GM12878 (cell line): Measurements from ENCODE around the gene UMPS. TPM values are rescaled to one million over a fixed set of nuclear protein-coding genes. Genes with fewer than 3 reads are reported as not detected.
A peak's percentile ranks its signal among the peaks of the same experiment; 100 is the strongest.

Experiments used
- ATF7 ChIP-seq: fragments of 450-650 bp; IDR thresholded peaks from 2 replicates; pipeline ENCODE4 v1.6.1; 2016; ENCODE audit warnings: low read depth, mild to moderate bottlenecking
- CHD2 ChIP-seq: IDR thresholded peaks from 2 replicates; pipeline ENCODE4 v1.6.1; 2011; ENCODE audit warnings: low read depth, low read length, improper control_type of control experiment, borderline replicate concordance
- EZH2 ChIP-seq: IDR thresholded peaks from 2 replicates; pipeline ENCODE4 v1.6.1; 2012; ENCODE audit warnings: low read depth, mild to moderate bottlenecking, control low read depth, inconsistent platforms, low read length, borderline replicate concordance; ENCODE audit not compliant: control insufficient read depth
- FOXM1 ChIP-seq: IDR thresholded peaks from 2 replicates; pipeline ENCODE4 v1.6.1; 2012; ENCODE audit warnings: low read depth, mild to moderate bottlenecking, inconsistent platforms, low read length, moderate library complexity
- IRF4 ChIP-seq: IDR thresholded peaks from 2 replicates; pipeline ENCODE4 v1.6.1; 2011; ENCODE audit warnings: low read depth, low read length
- JUNB ChIP-seq: IDR thresholded peaks from 2 replicates; pipeline ENCODE4 v1.6.1; 2016; ENCODE audit warnings: antibody characterized with exemption, mild to moderate bottlenecking
- NR2C2 ChIP-seq: IDR thresholded peaks from 2 replicates; pipeline ENCODE4 v1.6.1; 2011; ENCODE audit warnings: borderline replicate concordance, low read depth; ENCODE audit not compliant: control insufficient read depth, insufficient read length
- NR2F1 ChIP-seq: fragments of 450-650 bp; conservative IDR thresholded peaks from 2 replicates; pipeline ENCODE4 v1.6.1; 2017; ENCODE audit warnings: mild to moderate bottlenecking
- POLR2AphosphoS2 ChIP-seq: IDR thresholded peaks from 2 replicates; pipeline ENCODE4 v1.6.1; 2011; ENCODE audit warnings: low read depth, mild to moderate bottlenecking, low read length, improper control_type of control experiment, moderate library complexity
- POLR2AphosphoS5 ChIP-seq: IDR thresholded peaks from 2 replicates; pipeline ENCODE4 v1.6.1; 2011; ENCODE audit warnings: mild to moderate bottlenecking, low read length, inconsistent platforms
- POU2F2 ChIP-seq: IDR thresholded peaks from 3 replicates; pipeline ENCODE4 v1.6.1; 2011; ENCODE audit warnings: low read depth, mild to moderate bottlenecking, low read length, borderline replicate concordance
- SIN3A ChIP-seq: IDR thresholded peaks from 2 replicates; pipeline ENCODE4 v1.6.1; 2012; ENCODE audit warnings: low read depth, low read length, improper control_type of control experiment
- SMC3 ChIP-seq: IDR thresholded peaks from 2 replicates; pipeline ENCODE4 v1.6.1; 2011; ENCODE audit warnings: low read length, improper control_type of control experiment, borderline replicate concordance
- SUPT20H ChIP-seq: IDR thresholded peaks from 2 replicates; pipeline ENCODE4 v1.6.1; 2011; ENCODE audit warnings: low read depth, mild to moderate bottlenecking, low read length, moderate library complexity, borderline replicate concordance; ENCODE audit not compliant: control insufficient read depth
- ZBED1 ChIP-seq: IDR thresholded peaks from 2 replicates; pipeline ENCODE4 v1.6.1; 2016; ENCODE audit warnings: borderline replicate concordance
- ZZZ3 ChIP-seq: IDR thresholded peaks from 2 replicates; pipeline ENCODE4 v1.6.1; 2011; ENCODE audit warnings: low read depth; ENCODE audit not compliant: control insufficient read depth, insufficient read length
- polyA plus RNA-seq, 11 experiments: library from polyadenylated mRNA; depleted of rRNA in 4 of 11; unstranded in 6 of 11; stranded (reverse) in 5 of 11; fragments of >200 nt; fragmentation: Nextera tagmentation in 4 of 11; fragmentation: Illumina TruSeq in 1 of 11; extraction: Ambion mirVana in 4 of 11; extraction: Trizol in 1 of 11; gene quantifications; 1 replicate in 1 of 11; 2 replicates in 10 of 11; pipeline versions ENCODE4 v1.2.1 to v1.2.3, GENCODE V29; 2011 to 2016; ENCODE audit warnings: inconsistent platforms in 2 of 11, missing spikeins in 2 of 11, low read depth in 1 of 11
- total RNA-seq, 4 experiments: library from RNA; depleted of rRNA in 3 of 4; stranded (reverse); fragments of >200 nt in 3 of 4; fragmentation: Illumina TruSeq in 1 of 4; extraction: Trizol in 1 of 4; gene quantifications; 2 replicates each; pipeline versions ENCODE4 v1.2.1 to v1.2.3, GENCODE V29; 2013 to 2021
- TF ChIP-seq, protein P1 (sequence below): IDR thresholded peaks from 2 replicates; pipeline ENCODE4 v1.6.1; 2011; ENCODE audit warnings: borderline replicate concordance, low read depth, mild to moderate bottlenecking, moderate library complexity, mixed read lengths, low read length; ENCODE audit not compliant: insufficient read depth; ENCODE audit errors: extremely low read length
- TF ChIP-seq, protein P2 (sequence below): fragments of 450-650 bp; IDR thresholded peaks from 2 replicates; pipeline ENCODE4 v1.6.1; 2018; ENCODE audit warnings: mild to moderate bottlenecking, low read depth, moderate library complexity; ENCODE audit not compliant: partially characterized antibody
- TF ChIP-seq, protein P3 (sequence below): fragments of 450-650 bp; IDR thresholded peaks from 2 replicates; pipeline ENCODE4 v1.6.1; 2017; ENCODE audit warnings: mild to moderate bottlenecking
- TF ChIP-seq, protein P4 (sequence below): fragments of 450-650 bp; IDR thresholded peaks from 2 replicates; pipeline ENCODE4 v1.6.1; 2016; ENCODE audit warnings: mild to moderate bottlenecking
- TF ChIP-seq, protein P5 (sequence below): IDR thresholded peaks from 2 replicates; pipeline ENCODE4 v1.6.1; 2012; ENCODE audit warnings: low read length, inconsistent platforms

Gene UMPS
- total and polyA plus RNA-seq, 10 of the 15 experiments (the other 5 are each of a cell fraction or from before 2014, with no cell fraction given), result 30.6 to 82.8 (median 49.5) TPM

DNA sequence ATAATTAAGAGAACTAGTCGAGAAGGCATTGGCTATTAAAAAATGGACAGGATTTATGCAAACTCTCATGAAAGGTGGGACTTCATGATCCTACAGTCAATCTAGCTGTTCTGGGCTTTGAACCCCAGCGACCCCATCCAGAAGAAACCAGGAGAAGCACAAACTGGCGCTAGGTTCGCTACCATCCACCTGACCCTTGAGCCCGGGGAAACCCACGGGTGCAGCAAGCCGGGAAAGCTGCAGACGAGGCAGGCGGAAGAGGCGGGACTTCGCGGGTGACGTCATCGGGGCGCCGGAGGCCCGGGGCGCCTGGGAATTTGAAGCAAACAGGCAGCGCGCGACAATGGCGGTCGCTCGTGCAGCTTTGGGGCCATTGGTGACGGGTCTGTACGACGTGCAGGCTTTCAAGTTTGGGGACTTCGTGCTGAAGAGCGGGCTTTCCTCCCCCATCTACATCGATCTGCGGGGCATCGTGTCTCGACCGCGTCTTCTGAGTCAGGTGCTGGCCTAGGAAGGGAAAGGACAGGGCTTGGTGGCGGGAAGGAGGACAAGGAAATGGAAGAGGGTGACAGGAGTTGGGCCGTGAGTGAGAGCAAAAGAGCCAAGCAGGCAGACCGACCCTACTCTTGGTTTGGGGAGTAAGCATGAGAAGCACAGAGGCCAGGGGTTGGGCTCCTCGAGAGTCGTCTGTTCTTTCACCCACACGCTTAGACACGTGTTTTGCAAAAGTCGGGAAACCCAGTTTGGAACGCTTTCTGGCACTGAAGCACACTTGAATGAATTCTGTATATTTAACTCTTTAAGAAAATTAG lies at the start of gene UMPS (continued):
- TF ChIP-seq SUPT20H (no peak), JUNB (no peak), SMC3 (no peak), NR2F1 (peak; percentile 93), POU2F2 (no peak; the same call in 1 of the 3 replicates), NR2C2 (no peak), POLR2AphosphoS5 (peak; percentile 94; the same call in 1 of the 2 replicates), IRF4 (no peak), ZZZ3 (no peak), POLR2AphosphoS2 (peak; percentile 80), CHD2 (peak; percentile 74; the same call in 1 of the 2 replicates), FOXM1 (no peak), SIN3A (peak; percentile 84; the same call in 1 of the 2 replicates), EZH2 (no peak), ZBED1 (no peak), ATF7 (peak; percentile 100)
- TF ChIP-seq, protein P1, sequence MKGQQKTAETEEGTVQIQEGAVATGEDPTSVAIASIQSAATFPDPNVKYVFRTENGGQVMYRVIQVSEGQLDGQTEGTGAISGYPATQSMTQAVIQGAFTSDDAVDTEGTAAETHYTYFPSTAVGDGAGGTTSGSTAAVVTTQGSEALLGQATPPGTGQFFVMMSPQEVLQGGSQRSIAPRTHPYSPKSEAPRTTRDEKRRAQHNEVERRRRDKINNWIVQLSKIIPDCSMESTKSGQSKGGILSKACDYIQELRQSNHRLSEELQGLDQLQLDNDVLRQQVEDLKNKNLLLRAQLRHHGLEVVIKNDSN, result peak; percentile 28
- TF ChIP-seq, protein P2, sequence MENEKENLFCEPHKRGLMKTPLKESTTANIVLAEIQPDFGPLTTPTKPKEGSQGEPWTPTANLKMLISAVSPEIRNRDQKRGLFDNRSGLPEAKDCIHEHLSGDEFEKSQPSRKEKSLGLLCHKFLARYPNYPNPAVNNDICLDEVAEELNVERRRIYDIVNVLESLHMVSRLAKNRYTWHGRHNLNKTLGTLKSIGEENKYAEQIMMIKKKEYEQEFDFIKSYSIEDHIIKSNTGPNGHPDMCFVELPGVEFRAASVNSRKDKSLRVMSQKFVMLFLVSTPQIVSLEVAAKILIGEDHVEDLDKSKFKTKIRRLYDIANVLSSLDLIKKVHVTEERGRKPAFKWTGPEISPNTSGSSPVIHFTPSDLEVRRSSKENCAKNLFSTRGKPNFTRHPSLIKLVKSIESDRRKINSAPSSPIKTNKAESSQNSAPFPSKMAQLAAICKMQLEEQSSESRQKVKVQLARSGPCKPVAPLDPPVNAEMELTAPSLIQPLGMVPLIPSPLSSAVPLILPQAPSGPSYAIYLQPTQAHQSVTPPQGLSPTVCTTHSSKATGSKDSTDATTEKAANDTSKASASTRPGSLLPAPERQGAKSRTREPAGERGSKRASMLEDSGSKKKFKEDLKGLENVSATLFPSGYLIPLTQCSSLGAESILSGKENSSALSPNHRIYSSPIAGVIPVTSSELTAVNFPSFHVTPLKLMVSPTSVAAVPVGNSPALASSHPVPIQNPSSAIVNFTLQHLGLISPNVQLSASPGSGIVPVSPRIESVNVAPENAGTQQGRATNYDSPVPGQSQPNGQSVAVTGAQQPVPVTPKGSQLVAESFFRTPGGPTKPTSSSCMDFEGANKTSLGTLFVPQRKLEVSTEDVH, result peak; percentile 69
- TF ChIP-seq, protein P3, sequence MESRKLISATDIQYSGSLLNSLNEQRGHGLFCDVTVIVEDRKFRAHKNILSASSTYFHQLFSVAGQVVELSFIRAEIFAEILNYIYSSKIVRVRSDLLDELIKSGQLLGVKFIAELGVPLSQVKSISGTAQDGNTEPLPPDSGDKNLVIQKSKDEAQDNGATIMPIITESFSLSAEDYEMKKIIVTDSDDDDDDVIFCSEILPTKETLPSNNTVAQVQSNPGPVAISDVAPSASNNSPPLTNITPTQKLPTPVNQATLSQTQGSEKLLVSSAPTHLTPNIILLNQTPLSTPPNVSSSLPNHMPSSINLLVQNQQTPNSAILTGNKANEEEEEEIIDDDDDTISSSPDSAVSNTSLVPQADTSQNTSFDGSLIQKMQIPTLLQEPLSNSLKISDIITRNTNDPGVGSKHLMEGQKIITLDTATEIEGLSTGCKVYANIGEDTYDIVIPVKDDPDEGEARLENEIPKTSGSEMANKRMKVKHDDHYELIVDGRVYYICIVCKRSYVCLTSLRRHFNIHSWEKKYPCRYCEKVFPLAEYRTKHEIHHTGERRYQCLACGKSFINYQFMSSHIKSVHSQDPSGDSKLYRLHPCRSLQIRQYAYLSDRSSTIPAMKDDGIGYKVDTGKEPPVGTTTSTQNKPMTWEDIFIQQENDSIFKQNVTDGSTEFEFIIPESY, result no peak
- TF ChIP-seq, protein P4, sequence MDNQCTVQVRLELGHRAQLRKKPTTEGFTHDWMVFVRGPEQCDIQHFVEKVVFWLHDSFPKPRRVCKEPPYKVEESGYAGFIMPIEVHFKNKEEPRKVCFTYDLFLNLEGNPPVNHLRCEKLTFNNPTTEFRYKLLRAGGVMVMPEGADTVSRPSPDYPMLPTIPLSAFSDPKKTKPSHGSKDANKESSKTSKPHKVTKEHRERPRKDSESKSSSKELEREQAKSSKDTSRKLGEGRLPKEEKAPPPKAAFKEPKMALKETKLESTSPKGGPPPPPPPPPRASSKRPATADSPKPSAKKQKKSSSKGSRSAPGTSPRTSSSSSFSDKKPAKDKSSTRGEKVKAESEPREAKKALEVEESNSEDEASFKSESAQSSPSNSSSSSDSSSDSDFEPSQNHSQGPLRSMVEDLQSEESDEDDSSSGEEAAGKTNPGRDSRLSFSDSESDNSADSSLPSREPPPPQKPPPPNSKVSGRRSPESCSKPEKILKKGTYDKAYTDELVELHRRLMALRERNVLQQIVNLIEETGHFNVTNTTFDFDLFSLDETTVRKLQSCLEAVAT, result no peak
- TF ChIP-seq, protein P5, sequence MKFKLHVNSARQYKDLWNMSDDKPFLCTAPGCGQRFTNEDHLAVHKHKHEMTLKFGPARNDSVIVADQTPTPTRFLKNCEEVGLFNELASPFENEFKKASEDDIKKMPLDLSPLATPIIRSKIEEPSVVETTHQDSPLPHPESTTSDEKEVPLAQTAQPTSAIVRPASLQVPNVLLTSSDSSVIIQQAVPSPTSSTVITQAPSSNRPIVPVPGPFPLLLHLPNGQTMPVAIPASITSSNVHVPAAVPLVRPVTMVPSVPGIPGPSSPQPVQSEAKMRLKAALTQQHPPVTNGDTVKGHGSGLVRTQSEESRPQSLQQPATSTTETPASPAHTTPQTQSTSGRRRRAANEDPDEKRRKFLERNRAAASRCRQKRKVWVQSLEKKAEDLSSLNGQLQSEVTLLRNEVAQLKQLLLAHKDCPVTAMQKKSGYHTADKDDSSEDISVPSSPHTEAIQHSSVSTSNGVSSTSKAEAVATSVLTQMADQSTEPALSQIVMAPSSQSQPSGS, result peak; percentile 60
